NCI-H460 (cell line): ENCODE data around the gene CPHXL. TPM values are rescaled to one million over a fixed set of nuclear protein-coding genes. Genes with fewer than 3 reads are reported as not detected.

Experiments
- DNase-seq: peaks from one replicate; pipeline ENCODE4 v3.0.0-alpha.2; 2016; ENCODE audit warnings: low read depth; ENCODE audit errors: extremely low read depth
- polyA plus RNA-seq: library from polyadenylated mRNA; depleted of rRNA; stranded (reverse); fragments of >200 nt; gene quantifications from 2 replicates; pipeline ENCODE4 v1.2.3, GENCODE V29; 2014; cell fraction: nucleus; rRNA removed
- total RNA-seq: library from RNA; depleted of rRNA; stranded (reverse); fragments of >200 nt; shearing (Covaris generic); gene quantifications from 2 replicates; pipeline ENCODE4 v1.2.3, GENCODE V29; 2014; rRNA removed

CPHXL gene
- total RNA-seq = not detected in 2 replicates
- polyA plus RNA-seq = not detected in 2 replicates

DNA sequence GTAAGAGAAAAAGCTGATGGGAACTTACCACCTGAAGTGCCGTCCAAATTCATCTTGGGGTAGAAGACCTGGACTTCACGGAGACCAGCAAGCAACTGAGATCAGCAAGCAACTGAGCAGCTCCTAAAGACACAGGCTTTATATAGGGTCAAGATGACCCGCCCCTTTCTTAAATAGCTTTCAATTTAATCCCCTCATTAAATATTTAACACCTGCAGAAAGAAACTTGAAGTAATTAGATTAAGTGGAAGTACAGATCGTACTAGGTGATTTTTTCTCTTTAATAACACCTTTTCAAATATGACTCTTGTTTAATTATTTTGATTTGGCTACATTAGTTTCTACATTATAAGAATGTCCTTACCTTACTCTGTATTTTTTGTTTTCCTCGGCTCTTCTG, at the start of gene CPHXL:
CPHXL (minus strand) TSS at position 101 of the 400 bp plus-strand sequence; CDS start at position 53, 48 bp downstream.
- DNase-seq = no peak

DNA sequence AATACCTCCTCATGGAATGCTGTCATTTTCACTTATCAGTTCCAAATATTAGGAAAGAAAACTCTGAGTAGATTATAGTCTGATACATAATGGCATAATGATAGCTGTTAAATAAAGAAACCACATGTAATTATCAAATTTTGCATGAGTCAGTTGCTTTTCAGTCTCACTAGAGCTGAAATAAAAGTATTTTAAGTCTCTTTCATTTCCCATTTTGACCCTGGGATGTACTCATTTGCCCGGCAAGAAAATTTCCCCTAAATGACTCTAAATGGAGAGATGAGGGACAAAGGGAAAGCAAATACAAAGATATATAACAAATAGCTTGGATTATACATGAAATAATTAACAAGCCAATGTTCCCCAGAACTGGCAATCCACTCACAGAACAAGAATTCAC, 47.9 kb upstream of the CPHXL start:
- no peak for DNase-seq

DNA sequence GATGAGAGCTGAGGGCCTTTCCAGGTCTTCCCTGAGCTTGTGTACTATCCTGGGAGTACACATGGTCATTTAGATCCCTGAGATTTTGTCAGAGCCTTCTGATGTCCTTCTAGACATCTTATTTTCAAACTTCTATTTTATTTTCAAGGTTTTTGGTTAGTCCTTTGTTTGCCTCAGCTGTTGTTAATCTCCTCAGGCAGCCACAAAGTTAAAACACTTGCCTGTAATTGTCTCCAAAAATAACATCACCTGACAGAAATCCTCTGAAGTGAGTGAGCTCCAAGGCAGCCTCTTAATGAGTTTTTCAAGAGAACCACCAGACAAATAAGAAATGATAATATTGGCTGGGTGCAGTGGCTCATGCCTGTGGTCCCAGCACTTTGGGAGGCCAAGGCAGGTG, 43.8 kb upstream of the CPHXL start:
- DNase-seq = no peak

DNA sequence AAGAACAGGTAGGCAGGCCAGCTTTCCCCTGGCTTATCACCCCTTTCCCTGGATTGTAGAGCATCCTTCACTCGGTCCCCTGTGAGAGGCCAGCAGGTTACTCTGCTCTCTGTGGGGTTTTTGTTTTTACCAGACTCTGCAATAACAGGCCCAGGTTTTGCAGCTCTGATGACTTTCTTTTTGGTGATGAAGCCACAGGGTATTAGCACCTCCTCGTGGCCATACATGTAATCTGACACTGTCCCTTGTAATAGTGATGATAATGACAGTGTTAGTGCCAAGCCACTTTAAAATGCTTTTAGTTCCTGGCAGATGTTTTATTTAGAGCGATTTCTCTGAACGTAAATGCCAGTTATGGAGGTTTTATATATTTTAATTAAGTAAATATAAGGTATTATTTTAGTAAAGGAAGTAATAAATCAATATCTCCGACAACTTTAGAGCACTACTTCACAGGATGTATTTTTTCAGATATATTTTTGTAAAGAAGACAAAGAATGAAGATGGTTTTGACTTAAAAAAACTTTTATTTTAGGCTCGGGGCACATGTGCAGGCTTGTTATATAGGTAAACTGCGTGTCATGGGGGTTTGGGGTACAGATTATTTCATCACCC, 38.0 kb upstream of the CPHXL start:
- DNase-seq = peak; percentile 51

DNA sequence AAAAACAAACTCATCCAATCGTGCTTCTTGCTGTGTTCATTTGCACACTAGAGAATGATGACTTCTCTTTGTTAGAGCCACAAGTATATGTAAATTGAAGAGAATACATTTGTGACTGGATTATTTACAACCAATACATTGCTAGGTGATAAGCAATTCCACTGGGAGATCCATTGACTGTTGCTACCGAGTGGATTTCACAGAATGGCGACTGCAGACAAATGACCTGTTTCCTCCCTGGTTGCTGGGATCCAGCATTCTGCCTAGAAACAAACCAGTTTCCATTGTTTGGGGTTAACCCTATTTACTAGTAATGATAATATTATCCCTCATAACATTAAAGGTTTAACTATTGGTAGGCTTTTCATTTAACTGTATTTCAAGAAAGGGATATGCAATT, 36.9 kb upstream of the CPHXL start:
- no peak for DNase-seq

DNA sequence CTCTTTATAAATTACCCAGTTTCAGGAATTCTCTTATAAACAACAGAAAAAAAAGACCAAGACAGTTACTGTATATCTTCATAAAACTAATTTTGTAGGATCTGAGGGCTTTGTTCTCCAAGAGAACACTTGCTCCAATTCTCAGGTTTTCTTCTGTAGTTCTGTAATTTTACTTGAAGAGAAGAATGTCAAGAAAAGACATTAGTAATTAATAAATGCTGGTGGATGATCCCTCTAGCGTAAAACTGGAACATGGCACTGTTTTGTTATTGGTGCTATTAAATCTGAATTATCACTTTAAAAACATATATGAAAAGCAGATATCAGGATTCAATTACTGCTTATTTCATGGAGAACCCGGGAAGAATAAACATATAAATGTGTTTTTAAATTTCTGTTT, 36.5 kb upstream of the CPHXL start:
- no peak for DNase-seq

DNA sequence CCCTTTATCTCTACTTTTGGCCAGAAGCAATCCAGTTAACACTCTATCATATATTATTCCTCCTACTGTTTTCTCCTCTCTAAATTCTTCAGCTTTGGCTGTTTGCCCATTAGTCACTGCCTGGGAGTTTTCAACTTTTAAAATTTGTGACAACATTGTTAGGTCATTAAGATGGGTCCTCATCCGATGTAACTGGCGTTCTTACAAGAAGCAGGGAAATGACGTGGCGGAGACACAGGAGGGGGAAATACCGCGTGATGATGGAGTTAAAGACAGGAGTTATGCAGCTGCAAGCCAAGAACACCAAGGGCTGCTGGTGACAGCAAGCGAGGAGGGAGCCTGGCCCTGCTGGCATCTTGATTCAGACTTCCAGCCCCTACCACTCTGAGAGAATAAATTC, 34.8 kb upstream of the CPHXL start:
- DNase-seq = no peak

DNA sequence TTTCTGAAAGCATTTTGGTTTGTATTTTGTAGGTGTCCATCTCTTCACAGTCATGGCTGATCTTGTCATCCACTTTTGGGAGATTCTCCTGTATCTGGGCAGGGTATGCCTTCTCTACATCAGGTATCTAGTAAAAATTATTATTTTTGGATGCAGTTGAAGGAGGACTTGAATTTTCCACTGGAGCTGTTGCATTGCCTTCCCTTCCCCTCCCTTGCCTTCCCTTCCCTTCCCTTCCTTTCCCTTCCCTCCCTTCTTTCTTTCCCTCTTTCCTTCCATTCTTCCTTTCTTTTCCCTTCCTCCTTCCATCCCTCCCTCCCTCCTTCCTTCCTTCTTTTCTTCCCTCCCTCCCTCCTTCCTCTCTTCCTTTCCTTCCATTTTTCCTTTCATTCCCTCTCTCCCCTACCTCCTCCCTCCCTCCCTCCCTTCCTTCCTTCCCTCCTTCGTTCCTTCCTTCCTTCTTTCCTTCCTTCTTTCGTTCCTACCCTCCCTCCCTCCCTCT, 33.8 kb upstream of the CPHXL start:
- DNase-seq = no peak

DNA sequence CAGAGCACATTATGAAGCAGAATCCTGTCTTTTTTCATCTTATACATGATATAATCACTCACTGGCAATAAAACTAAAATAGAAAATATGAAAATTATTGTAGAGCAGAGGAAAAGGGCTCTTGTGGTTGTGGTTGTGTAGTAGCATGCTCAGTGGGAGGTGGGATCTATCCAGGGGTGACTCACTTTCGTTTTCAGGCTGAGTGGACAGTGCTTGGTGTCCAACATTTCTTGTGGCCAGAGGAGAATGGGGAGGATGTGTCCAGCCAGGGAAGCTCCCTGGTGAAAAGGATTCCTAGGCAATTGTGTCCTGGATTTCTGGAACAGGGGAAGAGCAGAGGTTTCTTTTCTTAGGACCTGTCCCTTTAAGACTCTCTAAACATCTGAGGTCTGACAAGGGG, 31.9 kb upstream of the CPHXL start:
- no peak for DNase-seq

DNA sequence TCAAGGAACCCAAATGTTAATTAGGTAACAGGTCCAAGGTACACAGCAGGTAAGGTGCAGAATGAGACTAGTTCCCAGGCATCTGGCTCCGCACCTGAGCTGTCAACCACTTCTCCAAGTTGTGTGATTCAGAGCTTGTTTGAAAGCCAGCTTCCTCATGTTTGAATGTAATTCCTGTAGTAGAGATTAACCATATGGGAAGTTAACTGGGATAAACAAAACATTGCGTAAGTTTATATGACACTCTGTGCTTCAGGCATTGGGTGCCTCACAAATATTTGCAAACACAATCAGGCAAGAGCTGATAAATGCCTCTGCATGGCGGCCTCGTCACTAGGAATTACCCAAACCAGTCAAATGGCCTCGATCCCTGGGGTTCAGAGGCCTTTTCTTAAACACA, 27.9 kb upstream of the CPHXL start:
- no peak for DNase-seq

DNA sequence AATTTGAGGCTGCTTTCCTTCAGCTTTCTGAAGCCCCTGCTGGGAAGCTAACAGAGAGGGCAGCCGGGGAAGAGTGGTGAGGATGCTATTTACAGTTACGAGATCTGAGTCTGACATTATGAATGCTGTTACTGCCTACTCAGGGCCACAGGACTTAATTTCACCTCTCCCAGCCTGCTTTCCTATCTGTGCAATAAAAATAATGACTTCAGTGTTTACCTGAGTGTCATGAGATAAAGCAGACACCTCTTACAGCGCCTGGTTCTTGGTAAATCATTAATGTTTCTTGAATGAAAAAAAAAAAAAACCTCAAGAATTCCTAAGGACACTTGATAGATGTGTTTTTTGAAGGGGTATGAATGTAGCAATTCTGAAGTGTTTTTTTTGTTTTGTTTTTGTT, 24.2 kb upstream of the CPHXL start:
- no peak for DNase-seq

DNA sequence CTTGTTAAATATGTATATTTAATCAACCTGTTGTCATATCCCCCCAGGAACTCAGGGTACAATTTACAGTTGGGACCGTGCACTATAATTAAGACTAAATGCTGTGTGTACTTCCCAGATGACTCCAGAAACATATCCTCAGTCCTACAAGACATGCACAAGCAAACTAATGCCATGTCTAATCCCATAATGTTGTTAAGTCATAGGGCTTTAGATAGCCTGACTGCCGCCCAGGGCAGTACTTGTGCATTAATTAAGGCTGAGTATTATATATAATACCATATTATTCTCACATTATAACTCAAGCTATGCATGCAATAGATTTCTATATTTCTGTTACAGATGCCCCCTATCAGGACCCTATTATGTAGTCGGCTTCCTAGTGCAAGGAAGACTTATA, 20.1 kb upstream of the CPHXL start:
- no peak for DNase-seq

DNA sequence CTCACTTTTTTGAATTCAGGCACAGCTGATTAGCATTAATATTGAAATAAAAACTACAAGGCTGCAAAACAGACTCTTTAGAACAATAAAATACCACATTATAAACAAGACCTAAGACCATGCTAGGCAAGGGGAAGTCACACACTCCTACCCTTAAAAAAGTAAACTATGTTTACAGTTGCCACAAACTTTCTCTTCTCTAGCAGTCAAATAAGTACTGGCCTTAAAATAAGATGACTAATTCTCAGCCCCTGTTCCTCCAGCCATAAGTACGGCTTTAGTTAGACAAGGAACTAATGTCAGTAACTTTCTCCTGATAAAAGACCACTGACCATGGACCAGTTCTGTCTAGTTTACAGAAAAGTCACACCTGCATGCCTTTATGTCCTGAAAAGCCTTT, 19.5 kb upstream of the CPHXL start:
- no peak for DNase-seq

DNA sequence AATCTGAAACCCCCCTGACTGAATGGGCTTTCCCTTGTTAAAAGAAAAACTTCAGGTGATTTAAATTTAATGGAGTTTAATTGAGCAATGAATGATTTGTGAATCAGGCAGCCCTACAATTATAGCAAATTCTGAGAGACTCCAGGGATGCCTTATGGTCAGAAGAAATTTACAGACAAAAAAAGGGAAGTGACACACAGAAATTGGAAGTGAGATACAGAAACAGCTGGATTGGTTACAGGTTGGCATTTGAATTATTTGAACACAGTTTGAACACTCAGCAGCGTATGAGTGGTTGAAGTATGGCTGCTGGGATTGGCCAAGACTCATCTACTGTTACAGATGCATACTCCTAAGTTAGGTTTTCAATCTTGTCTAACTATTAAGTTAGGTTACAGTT, 19.0 kb upstream of the CPHXL start:
- DNase-seq = no peak

DNA sequence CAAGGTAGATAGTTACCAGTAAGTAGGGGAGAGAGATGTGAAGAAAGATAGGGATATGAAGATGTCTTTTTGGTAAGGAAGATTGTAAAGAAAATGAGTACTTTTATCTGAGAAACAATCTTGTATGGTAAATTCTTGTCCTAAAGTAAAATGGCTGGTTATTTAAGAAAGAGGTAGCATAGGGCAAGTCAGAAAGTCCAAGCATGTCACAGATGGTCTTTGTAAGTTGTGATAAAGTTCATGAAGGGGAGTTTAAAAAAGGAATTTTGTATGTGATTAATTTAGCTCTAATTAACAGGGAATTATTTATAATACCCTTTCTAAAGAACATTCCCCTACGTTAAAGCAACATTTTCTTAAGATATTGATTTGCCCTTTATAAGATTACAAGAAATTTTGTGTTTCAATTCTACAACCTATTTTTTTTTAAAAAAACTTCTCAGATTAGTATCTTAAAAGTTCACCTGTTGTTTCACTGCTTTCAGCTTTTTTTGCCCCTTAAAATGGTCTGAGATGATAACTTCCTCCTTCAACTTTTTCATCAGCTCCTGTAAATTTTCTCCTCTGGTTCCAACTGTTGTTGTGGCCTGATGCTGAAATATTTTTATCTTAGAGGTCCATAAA, 16.2 kb upstream of the CPHXL start:
- no peak for DNase-seq

DNA sequence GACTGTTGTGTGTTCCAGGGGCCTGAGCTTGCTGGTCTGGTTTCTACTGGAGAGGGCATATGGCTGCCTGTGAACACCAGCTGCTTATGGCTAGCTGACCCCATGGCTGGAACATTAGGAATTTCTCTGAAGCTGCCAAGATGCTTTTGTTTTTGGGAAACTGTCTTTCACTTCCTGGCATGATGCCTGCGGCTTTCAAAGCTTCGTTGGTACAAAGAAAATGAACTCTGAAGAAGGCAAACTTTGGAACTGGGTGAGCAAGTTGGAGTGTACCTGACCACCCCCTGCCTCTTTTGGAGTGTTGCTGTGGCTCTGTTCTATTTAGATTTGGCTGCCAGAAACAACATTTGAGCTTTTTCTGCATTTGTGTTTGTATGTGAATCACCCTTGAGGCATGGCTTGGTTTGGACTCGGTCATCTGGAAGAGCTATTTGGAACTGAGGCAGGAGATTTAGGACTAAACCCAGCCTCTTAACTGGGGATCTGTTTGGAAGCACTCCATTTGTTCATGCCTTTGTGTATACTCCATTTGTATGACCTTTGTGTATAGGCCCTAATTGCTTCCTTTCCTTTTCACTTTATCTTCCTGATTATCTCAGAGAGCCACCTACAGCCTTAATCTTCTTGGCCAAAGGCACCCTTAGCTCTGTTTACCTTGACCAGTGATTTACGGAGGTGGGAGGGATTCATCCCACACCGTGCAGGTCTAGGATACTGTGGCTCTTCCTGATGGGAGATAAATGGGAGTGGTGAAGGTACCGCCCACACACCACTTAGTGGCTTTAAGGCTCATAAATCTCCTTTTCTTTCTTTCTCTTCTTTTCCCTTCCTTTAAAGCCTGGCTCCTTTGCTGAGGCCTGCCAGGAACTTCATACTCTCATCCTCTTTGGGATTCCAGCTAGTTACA, 7.3 kb upstream of the CPHXL start:
- no peak for DNase-seq

DNA sequence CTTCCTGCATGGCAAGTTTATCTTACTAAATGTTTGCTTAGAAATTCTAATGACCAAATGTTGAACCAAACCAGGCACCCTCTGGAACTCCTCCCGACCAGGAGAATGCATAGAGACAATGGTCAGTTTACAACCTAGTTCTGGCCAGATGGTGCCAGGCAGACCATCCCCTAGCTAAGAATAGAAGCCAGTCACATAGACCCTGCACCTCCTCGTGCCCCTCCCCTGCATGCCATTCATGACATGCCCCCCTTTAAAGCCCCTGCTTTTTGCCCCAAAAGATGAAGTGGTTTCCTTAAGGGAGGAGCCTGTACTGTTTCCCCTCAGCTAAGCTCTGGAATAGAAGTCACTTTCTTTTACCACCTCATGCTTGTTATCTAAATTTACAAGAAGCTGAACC, 6.6 kb upstream of the CPHXL start:
- no peak for DNase-seq

DNA sequence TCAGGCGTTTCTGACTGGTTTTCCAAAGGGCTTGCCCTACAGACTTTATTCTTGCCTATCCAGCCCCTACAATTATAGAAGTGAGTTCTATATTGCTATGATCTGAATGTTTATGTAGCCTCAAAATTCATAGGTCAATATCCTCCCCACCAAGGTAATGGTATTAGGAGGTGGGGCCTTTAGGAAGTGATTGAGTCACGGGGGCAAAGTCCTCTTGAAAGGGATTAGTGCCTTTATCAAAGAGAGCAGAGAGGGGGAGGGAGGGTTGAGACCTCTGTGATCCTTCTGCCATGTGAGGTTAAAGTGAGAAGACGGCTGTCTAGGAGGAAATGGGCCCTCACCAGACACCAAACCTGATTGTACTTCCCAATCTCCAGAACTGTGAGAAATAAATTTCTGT, 931 bp upstream of the CPHXL start:
- DNase-seq = no peak

DNA sequence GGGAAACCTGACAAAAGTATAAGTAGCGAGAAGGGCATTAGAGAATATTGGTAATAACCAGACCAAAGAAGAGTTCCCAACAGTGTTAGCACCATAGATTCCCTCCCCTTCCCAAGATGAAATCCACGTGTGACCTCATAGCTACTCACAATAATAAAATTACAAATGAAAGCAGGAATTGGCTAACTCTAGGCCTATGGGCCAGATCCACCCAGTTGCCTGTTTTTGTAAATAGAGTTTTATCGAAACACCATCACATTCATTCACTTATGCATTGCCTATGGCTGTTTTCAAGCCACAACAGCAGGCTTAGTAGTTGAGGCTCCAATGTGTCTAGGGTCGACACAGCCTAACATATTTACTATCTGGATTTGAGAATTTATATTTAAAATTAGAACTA, 7.8 kb downstream of the CPHXL start:
- no peak for DNase-seq

DNA sequence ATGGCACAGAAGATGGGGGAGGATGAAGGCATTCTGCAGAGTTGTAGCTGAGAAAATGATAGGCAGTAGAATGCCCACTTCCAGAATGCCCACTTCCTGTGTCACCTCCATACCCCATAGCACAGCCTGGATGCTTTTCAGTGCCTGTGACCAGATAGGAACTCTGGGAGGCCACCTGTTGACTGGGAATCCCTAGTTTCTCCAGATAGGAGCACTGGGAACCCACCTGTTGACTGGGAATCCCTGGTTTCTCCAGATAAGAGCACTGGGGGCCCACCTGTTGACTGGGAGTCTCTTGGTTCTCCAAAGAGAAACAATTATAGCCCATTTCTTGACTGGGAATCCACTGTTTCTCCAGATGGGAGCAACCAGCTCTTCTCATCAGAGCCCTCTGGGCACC, 11.6 kb downstream of the CPHXL start:
- DNase-seq = no peak

DNA sequence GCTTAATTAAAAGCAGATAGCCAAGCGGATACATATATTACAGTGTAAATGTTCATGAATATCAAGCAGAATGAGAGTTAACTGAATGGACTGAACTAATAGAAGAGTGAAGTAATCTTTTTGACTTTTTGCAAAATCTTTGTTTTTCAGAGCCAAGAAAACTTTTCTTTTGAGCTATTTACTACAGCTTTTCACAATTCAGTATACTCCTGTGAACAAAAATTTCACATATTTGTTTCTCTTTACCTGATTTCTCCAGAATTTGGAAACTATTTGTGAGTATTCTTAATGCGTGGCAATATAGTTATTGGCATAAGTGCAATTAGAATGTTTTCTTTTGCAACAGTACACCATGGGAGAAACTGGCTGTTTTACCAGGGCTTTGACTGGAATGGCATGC, 15.9 kb downstream of the CPHXL start:
- DNase-seq = no peak

DNA sequence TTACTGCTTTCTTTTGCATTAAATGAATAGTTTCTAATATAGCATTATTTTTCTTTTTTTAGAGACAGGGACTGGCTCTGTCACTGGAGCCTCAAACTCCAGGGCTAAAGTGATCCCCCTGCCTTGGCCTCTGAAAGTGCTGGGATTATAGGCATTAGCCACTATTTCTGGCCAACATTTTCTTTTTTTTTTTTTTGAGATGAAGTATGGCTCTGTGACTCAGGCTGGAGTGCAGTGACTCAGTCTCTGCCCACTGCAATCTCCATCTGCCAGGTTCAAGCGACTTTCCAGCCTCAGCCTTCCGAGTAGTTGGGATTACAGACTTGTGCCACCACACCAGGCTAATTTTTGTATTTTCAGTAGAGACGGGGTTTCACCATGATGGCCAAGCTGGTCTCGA, 23.0 kb downstream of the CPHXL start:
- no peak for DNase-seq
